Type B pancreatic cell (in vitro differentiated cells): Measurements from ENCODE around the gene E2F7. TPM values are rescaled to one million over a fixed set of nuclear protein-coding genes. Genes with fewer than 3 reads are reported as not detected.

Source experiments
- DNase-seq: peaks from one replicate; pipeline ENCODE4 v3.0.0; 2021; ENCODE audit warnings: mixed read lengths; ENCODE audit not compliant: unreplicated experiment; ENCODE audit errors: extremely low spot score
- H3K27ac Mint-ChIP-seq: 2 replicates; pipeline ENCODE4 v1.8.0; 2021; ENCODE audit warnings: mild to moderate bottlenecking, mixed read lengths
- H3K27me3 Mint-ChIP-seq: 2 replicates; pipeline ENCODE4 v1.8.0; 2021; ENCODE audit warnings: mixed read lengths
- H3K36me3 Mint-ChIP-seq: 2 replicates; pipeline ENCODE4 v1.8.0; 2021; ENCODE audit warnings: mixed read lengths
- H3K4me1 Mint-ChIP-seq: one replicate; pipeline ENCODE4 v1.8.0; 2021; ENCODE audit warnings: mixed read lengths; ENCODE audit not compliant: unreplicated experiment
- H3K4me3 Mint-ChIP-seq: 2 replicates; pipeline ENCODE4 v1.8.0; 2021; ENCODE audit warnings: mild to moderate bottlenecking, mixed read lengths
- H3K9me3 Mint-ChIP-seq: 2 replicates; pipeline ENCODE4 v1.8.0; 2021; ENCODE audit warnings: mixed read lengths
- total RNA-seq: library from RNA; stranded (reverse); gene quantifications from 2 replicates; pipeline ENCODE4 v1.2.1, GENCODE V29; 2021; ENCODE audit warnings: low replicate concordance
- TF ChIP-seq, protein P1 (sequence below): fragments of 200-600 bp; sonication (generic); conservative IDR thresholded peaks from 2 replicates; pipeline ENCODE4 v1.5.0; 2021; ENCODE audit warnings: antibody characterized with exemption, mild to moderate bottlenecking

E2F7 gene
- total RNA-seq, 1 donor from 2014 or later = 24.8 TPM

GRCh38 chr12:77054851-77055250, 10.5 kb downstream of the E2F7 start:
- Mint-ChIP-seq H3K27ac (no peak overlapping the region), H3K4me3 (no peak overlapping the region), H3K4me1 (peaks cover 8% of the 10 kb centered on the region), H3K36me3 (peaks cover 41% of the 10 kb centered on the region), H3K27me3 (no peaks in the 10 kb centered on the region), H3K9me3 (no peaks in the 10 kb centered on the region)
- no peak for DNase-seq
- TF ChIP-seq, protein P1, sequence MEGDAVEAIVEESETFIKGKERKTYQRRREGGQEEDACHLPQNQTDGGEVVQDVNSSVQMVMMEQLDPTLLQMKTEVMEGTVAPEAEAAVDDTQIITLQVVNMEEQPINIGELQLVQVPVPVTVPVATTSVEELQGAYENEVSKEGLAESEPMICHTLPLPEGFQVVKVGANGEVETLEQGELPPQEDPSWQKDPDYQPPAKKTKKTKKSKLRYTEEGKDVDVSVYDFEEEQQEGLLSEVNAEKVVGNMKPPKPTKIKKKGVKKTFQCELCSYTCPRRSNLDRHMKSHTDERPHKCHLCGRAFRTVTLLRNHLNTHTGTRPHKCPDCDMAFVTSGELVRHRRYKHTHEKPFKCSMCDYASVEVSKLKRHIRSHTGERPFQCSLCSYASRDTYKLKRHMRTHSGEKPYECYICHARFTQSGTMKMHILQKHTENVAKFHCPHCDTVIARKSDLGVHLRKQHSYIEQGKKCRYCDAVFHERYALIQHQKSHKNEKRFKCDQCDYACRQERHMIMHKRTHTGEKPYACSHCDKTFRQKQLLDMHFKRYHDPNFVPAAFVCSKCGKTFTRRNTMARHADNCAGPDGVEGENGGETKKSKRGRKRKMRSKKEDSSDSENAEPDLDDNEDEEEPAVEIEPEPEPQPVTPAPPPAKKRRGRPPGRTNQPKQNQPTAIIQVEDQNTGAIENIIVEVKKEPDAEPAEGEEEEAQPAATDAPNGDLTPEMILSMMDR = no peak

DNA sequence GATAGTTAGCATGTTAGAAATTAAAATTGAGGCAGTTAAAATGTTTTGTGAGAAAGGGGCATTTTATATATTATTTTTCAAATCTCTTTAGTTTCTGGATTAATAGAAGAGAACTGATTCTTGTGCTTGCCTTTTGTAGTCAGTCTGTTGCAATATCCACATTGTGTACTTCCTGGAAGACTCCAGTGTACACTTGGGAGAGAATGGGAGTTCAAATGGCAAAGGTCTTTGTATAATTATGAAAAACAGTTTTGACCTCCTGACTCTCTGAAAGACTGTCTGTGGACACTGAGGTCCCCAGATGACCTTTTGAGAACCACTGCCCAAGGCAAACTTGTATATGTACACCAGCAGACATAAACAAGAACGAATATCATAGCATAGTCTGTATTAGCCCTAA, 12.1 kb downstream of the E2F7 start:
- TF ChIP-seq, protein P1 = no peak
- Mint-ChIP-seq H3K27ac (no peak overlapping the region), H3K27me3 (no peaks in the 10 kb centered on the region), H3K4me3 (no peak overlapping the region), H3K4me1 (peaks cover 11% of the 10 kb centered on the region), H3K9me3 (no peaks in the 10 kb centered on the region), H3K36me3 (peaks cover 42% of the 10 kb centered on the region)
- no peak for DNase-seq

DNA sequence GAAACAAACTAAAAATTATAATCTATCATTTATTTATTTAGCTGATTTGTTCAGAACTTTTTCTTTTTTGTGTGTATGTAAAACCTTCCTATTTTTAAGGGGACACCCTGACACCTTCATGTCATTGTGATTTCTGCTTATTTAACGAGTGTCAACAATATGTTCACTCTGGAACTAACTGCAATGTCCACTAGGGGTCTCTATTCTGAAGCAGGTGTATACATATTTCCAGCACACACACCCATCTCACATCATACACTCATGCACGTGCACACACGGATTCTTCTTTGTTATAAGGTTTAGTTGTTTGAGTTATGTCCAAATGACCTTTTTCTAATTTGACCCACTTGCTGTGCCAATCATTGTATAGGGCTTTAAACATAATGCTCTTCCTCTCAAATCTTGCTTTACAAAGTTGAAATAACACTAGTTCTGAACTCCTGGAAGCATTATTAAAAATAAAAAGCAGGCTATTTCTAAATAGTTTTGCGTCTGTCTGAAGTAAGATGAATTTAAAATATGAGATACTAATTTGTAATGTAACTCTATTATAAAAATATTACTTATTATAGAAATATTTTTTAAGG, 15.5 kb downstream of the E2F7 start:
- no peak for DNase-seq
- H3K36me3 Mint-ChIP-seq = peaks cover 35% of the 10 kb centered on the region

GRCh38 chr12:77047341-77048109, 17.8 kb downstream of the E2F7 start:
- H3K4me3 Mint-ChIP-seq = no peak overlapping the region
- DNase-seq = no peak
- peaks cover 11% of the 10 kb centered on the region for H3K4me1 Mint-ChIP-seq
- TF ChIP-seq, protein P1 = no peak
- H3K27ac Mint-ChIP-seq = no peak overlapping the region
- no peaks in the 10 kb centered on the region for H3K27me3 Mint-ChIP-seq
- peaks cover 25% of the 10 kb centered on the region for H3K36me3 Mint-ChIP-seq
- H3K9me3 Mint-ChIP-seq = no peaks in the 10 kb centered on the region

More for the DNA sequence above, 15.5 kb downstream of the E2F7 start:
- Mint-ChIP-seq H3K27me3 (no peaks in the 10 kb centered on the region), H3K4me3 (no peak overlapping the region), H3K27ac (peak overlapping the region; percentile 46), H3K4me1 (peaks cover 11% of the 10 kb centered on the region), H3K9me3 (no peaks in the 10 kb centered on the region)
- TF ChIP-seq, protein P1 = peak; percentile 90

DNA sequence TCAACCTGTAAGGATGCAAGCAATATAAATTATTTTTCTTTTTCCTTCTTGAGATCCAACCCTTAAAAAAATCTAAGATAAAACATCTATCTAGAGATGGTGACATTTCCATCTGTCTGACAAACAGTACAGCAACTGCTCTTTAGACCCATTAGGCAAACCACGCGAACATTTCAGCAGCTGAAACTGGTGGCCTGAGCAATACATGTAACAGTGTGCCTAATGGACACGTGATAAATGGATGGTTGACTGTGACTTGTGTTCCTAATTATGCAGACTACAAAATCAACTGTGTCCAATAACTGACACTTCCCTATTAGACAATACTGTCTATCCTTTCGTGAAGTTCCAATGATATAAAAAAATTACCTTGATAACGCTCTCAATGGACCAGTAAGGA, 18.9 kb downstream of the E2F7 start:
- no peaks in the 10 kb centered on the region for H3K27me3 Mint-ChIP-seq
- no peak for DNase-seq
- no peaks in the 10 kb centered on the region for H3K9me3 Mint-ChIP-seq
- H3K4me1 Mint-ChIP-seq = peaks cover 11% of the 10 kb centered on the region
- TF ChIP-seq, protein P1 = no peak
- H3K4me3 Mint-ChIP-seq = no peak overlapping the region
- peaks cover 33% of the 10 kb centered on the region for H3K36me3 Mint-ChIP-seq
- no peak overlapping the region for H3K27ac Mint-ChIP-seq
